ENCODE data around the gene PCDH1. TPM values are rescaled to one million over a fixed set of nuclear protein-coding genes. Genes with fewer than 3 reads are reported as not detected.
A peak's percentile ranks its signal among the peaks of the same experiment; 100 is the strongest.

PCDH1 gene
- total and polyA plus RNA-seq, 2 of the 13 experiments (the other 11 are each of a cell fraction or from before 2014, with no cell fraction given), result 0.11 to 0.83 TPM

DNA sequence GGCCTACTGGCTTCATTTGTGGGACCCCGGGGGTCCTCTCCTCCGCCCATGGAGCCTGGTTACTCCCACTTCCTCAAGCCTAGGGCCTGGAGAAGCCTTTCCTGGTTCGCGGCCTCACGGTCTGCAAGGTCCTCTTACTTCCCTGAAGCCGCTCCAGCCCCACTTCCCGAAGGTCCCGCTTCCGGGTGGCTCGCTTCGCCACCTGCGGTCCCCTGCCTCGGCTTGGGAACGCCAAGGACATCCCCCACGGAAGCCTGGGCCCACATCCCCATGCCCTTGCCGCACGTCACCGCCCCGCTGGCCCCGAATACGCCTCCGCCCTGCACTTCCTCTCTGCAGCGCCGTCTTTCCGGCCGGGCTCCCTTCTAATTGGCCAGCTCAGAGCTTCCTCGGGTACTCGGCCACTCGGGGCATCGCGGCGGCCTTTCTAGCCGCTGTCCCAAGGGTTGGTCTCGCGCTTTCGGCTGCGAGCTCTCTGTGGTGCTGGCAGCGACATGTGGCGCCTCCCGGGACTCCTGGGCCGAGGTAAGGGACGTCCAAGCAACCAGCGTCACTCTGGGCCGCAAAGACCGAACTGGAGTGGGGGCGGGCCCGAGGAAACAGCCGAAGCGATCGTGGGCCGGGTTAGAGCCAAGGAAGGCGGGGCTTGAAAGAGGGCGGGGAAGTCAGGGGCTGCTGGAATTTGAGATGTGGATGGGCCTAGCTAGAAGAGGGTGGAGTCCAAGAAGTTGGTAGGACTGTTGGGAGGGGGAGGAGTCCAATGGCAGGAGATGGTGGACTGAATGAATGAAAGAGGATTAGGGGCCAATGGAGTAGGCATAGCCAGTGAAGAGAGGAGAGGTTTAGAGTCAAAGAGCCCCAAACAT is 45.5 kb upstream of the PCDH1 start, which contains the start of gene DELE1 (continued):
- TF ChIP-seq, protein P1, sequence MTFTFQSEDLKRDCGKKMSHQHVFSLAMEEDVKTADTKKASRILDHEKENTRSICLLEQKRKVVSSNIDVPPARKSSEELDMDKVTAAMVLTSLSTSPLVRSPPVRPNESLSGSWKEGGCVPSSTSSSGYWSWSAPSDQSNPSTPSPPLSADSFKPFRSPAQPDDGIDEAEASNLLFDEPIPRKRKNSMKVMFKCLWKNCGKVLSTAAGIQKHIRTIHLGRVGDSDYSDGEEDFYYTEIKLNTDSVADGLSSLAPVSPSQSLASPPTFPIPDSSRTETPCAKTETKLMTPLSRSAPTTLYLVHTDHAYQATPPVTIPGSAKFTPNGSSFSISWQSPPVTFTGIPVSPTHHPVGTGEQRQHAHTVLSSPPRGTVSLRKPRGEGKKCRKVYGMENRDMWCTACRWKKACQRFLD (CRISPR knock-in tag; IDR thresholded peaks at IDR 0.05; ENCODE audit: borderline replicate concordance), result no peak; the same call in 1 of the 2 replicates
- TF ChIP-seq HOXA7 (CRISPR knock-in tag; IDR thresholded peaks at IDR 0.05) (no peak), NFYB (CRISPR knock-in tag; IDR thresholded peaks at IDR 0.05) (peak; percentile 87), ATF7 (IDR thresholded peaks at IDR 0.05) (no peak), ATF7 (CRISPR knock-in tag; IDR thresholded peaks at IDR 0.05) (peak; percentile 78; the same call in 1 of the 2 replicates), JUND (CRISPR knock-in tag; IDR thresholded peaks at IDR 0.05) (peak; percentile 47; the same call in 1 of the 2 replicates), BHLHE40 (IDR thresholded peaks at IDR 0.05; ENCODE audit: low read length) (no peak), PCBP1 (IDR thresholded peaks at IDR 0.05; ENCODE audit: borderline replicate concordance, low read depth, low read length) (no peak), YEATS4 (CRISPR knock-in tag; IDR thresholded peaks at IDR 0.05; ENCODE audit: borderline replicate concordance) (peak; percentile 89), MAFF (IDR thresholded peaks at IDR 0.05; ENCODE audit: low read depth, low read length) (no peak), HNRNPL (IDR thresholded peaks at IDR 0.05; ENCODE audit: low read depth, low read length) (0 out of 2 replicates have a peak, but pooled peaks have one; percentile 58)
- TF ChIP-seq, protein P2, sequence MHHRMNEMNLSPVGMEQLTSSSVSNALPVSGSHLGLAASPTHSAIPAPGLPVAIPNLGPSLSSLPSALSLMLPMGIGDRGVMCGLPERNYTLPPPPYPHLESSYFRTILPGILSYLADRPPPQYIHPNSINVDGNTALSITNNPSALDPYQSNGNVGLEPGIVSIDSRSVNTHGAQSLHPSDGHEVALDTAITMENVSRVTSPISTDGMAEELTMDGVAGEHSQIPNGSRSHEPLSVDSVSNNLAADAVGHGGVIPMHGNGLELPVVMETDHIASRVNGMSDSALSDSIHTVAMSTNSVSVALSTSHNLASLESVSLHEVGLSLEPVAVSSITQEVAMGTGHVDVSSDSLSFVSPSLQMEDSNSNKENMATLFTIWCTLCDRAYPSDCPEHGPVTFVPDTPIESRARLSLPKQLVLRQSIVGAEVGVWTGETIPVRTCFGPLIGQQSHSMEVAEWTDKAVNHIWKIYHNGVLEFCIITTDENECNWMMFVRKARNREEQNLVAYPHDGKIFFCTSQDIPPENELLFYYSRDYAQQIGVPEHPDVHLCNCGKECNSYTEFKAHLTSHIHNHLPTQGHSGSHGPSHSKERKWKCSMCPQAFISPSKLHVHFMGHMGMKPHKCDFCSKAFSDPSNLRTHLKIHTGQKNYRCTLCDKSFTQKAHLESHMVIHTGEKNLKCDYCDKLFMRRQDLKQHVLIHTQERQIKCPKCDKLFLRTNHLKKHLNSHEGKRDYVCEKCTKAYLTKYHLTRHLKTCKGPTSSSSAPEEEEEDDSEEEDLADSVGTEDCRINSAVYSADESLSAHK (CRISPR knock-in tag; IDR thresholded peaks at IDR 0.05; ENCODE audit: borderline replicate concordance), result no peak
- TF ChIP-seq, protein P3, sequence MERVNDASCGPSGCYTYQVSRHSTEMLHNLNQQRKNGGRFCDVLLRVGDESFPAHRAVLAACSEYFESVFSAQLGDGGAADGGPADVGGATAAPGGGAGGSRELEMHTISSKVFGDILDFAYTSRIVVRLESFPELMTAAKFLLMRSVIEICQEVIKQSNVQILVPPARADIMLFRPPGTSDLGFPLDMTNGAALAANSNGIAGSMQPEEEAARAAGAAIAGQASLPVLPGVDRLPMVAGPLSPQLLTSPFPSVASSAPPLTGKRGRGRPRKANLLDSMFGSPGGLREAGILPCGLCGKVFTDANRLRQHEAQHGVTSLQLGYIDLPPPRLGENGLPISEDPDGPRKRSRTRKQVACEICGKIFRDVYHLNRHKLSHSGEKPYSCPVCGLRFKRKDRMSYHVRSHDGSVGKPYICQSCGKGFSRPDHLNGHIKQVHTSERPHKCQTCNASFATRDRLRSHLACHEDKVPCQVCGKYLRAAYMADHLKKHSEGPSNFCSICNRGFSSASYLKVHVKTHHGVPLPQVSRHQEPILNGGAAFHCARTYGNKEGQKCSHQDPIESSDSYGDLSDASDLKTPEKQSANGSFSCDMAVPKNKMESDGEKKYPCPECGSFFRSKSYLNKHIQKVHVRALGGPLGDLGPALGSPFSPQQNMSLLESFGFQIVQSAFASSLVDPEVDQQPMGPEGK (CRISPR knock-in tag; IDR thresholded peaks at IDR 0.05), result no peak
- TF ChIP-seq, protein P4, sequence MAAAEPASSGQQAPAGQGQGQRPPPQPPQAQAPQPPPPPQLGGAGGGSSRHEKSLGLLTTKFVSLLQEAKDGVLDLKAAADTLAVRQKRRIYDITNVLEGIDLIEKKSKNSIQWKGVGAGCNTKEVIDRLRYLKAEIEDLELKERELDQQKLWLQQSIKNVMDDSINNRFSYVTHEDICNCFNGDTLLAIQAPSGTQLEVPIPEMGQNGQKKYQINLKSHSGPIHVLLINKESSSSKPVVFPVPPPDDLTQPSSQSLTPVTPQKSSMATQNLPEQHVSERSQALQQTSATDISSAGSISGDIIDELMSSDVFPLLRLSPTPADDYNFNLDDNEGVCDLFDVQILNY (CRISPR knock-in tag; conservative IDR thresholded peaks at IDR 0.05), result no peak
